Measurements from ENCODE around the gene SNCG. TPM values are rescaled to one million over a fixed set of nuclear protein-coding genes. Genes with fewer than 3 reads are reported as not detected.
A peak's percentile ranks its signal among the peaks of the same experiment; 100 is the strongest.
"Not testable (repeated sequence)": the region's sequence is repeated elsewhere in the genome, so short reads cannot be mapped to it uniquely, and the experiment has no call there.

Gene SNCG
- total RNA-seq, 1 donor from 2014 or later, result not detected

GRCh38 chr10:86968271-86968993 is 10.0 kb downstream of the SNCG start, which contains the start of gene ADIRF:
Gene ADIRF, plus strand, starts transcription at chr10:86968482. Its CDS starts 63 bp downstream, at chr10:86968545.
- H3K4me3 Mint-ChIP-seq (ENCODE audit: low read depth), result no peak within 1 kb of the TSS
- H3K36me3 Mint-ChIP-seq (ENCODE audit: low read depth), result no peaks in the 10 kb centered on the region
- no peak within 1 kb of the TSS for H3K27ac Mint-ChIP-seq
- intact Hi-C loops (cut with micrococcal nuclease), result no loop called here
- H3K4me1 Mint-ChIP-seq (ENCODE audit: low read depth), result peaks cover 22% of the 10 kb centered on the region
- DNase-seq (ENCODE audit: low spot score), result no peak
- no peaks in the 10 kb centered on the region for H3K9me3 Mint-ChIP-seq
- H3K27me3 Mint-ChIP-seq (ENCODE audit: low read depth), result peaks cover 28% of the 10 kb centered on the region

DNA sequence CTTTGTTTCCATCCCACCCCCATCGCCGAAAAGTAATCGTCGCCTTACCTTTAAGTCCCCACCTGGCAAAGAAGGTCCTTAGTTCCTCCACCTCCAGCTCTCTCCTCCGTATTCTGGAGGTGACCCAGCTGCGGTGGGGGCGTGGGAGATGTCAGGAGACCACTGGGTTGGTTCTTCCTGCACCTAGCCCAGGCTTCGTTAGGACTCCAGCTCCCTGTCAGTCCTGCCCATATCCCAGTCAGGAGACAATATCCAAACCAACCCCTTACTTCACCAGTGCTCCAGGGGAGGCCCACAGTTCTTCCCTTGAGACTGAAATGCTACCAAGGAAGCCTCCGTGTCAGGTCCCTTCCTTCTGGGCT is 10.6 kb downstream of the SNCG start:
- peak; percentile 7 for DNase-seq (ENCODE audit: low spot score)
- H3K27ac Mint-ChIP-seq, result no peak overlapping the region

DNA sequence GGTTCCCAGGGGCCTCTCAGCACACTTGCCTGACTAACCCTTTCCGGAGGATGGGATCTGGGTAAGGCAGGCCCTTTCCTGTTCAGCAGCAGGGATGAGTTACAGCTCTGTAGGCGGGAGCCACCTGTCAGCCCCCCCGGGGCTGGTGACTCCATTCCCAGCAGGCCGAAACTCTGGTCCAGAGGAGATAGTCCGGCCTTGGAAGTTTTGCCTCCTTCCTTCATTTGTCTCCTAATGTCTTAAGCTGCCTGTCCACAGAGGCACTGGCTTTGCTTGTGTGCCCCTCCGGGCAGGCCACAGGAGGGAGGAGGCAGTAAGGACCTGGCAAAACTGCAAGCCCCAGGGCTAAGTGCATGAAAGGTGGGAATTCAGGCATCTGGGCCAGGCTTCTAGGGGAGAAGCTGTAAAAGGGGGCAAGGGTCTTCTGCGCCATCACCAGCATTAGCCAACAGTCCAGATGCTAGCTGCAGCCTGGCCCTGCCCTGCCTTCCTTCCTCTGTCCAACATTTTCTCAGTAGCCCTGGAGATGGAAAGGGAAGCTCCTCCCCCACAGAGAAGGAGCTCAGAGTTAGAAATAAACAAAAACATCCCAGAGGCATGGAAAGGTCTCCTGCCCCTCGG is 11.1 kb downstream of the SNCG start:
- H3K27me3 Mint-ChIP-seq (ENCODE audit: low read depth), result peaks cover 31% of the 10 kb centered on the region
- no peaks in the 10 kb centered on the region for H3K36me3 Mint-ChIP-seq (ENCODE audit: low read depth)
- no peak for DNase-seq (ENCODE audit: low spot score)
- no peaks in the 10 kb centered on the region for H3K9me3 Mint-ChIP-seq
- H3K27ac Mint-ChIP-seq, result no peak overlapping the region
- H3K4me3 Mint-ChIP-seq (ENCODE audit: low read depth), result no peak overlapping the region
- intact Hi-C loops (cut with micrococcal nuclease), result loop anchor here (2.0 to 10.0 kb wide), 2 partner anchors 125 to 535 kb away; partner anchors contain the start of genes GLUD1, MINPP1 and SHLD2
- peaks cover 22% of the 10 kb centered on the region for H3K4me1 Mint-ChIP-seq (ENCODE audit: low read depth)

More for the DNA sequence above, 10.6 kb downstream of the SNCG start:
- no peaks in the 10 kb centered on the region for H3K9me3 Mint-ChIP-seq
- H3K27me3 Mint-ChIP-seq (ENCODE audit: low read depth), result peaks cover 28% of the 10 kb centered on the region
- H3K36me3 Mint-ChIP-seq (ENCODE audit: low read depth), result no peaks in the 10 kb centered on the region
- peaks cover 22% of the 10 kb centered on the region for H3K4me1 Mint-ChIP-seq (ENCODE audit: low read depth)
- no peak overlapping the region for H3K4me3 Mint-ChIP-seq (ENCODE audit: low read depth)
- intact Hi-C loops (cut with micrococcal nuclease), result no loop called here

GRCh38 chr10:86970162-86970981 is 12.0 kb downstream of the SNCG start:
- peak overlapping the region; percentile 63 for H3K4me3 Mint-ChIP-seq (ENCODE audit: low read depth)
- intact Hi-C loops (cut with micrococcal nuclease), result loop anchor here (2.0 to 10.0 kb wide), 2 partner anchors 124 to 534 kb away; partner anchors contain the start of genes GLUD1, MINPP1 and SHLD2
- H3K27me3 Mint-ChIP-seq (ENCODE audit: low read depth), result peaks cover 32% of the 10 kb centered on the region
- peaks cover 22% of the 10 kb centered on the region for H3K4me1 Mint-ChIP-seq (ENCODE audit: low read depth)
- H3K36me3 Mint-ChIP-seq (ENCODE audit: low read depth), result no peaks in the 10 kb centered on the region
- H3K27ac Mint-ChIP-seq, result no peak overlapping the region
- no peaks in the 10 kb centered on the region for H3K9me3 Mint-ChIP-seq
- no peak for DNase-seq (ENCODE audit: low spot score)

DNA sequence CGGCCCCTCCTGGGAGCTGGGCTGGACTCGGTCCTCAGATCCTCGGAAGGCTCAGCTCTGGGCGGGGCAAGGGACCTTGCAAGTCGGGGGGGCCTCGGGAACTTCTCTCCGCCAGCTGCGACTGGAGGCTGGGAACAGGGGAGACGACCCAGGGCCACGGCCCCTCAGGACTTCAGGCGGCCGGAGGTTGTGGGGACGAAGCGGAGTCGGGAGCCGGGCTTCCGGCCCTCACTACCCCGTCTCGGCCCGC is 12.5 kb downstream of the SNCG start:
- Mint-ChIP-seq H3K9me3 (no peaks in the 10 kb centered on the region), H3K27me3 (ENCODE audit: low read depth) (peaks cover 32% of the 10 kb centered on the region), H3K27ac (no peak overlapping the region), H3K4me1 (ENCODE audit: low read depth) (peaks cover 18% of the 10 kb centered on the region), H3K36me3 (ENCODE audit: low read depth) (no peaks in the 10 kb centered on the region), H3K4me3 (ENCODE audit: low read depth) (peak overlapping the region; percentile 63)
- no peak for DNase-seq (ENCODE audit: low spot score)
- intact Hi-C loops (cut with micrococcal nuclease), result loop anchor here (2.0 to 10.0 kb wide), 2 partner anchors 124 to 534 kb away; partner anchors contain the start of genes GLUD1, MINPP1 and SHLD2

- H3K4me1 Mint-ChIP-seq (ENCODE audit: low read depth), result peaks cover 13% of the 10 kb centered on the region
- peak overlapping the region; percentile 33 for H3K27ac Mint-ChIP-seq
- no peaks in the 10 kb centered on the region for H3K9me3 Mint-ChIP-seq
- intact Hi-C loops (cut with micrococcal nuclease), result loop anchor here (2.0 to 10.0 kb wide), 2 partner anchors 123 to 533 kb away; partner anchors contain the start of genes GLUD1, MINPP1 and SHLD2
- peaks cover 32% of the 10 kb centered on the region for H3K27me3 Mint-ChIP-seq (ENCODE audit: low read depth)
- peak overlapping the region; percentile 74 for H3K4me3 Mint-ChIP-seq (ENCODE audit: low read depth)
- DNase-seq (ENCODE audit: low spot score), result peak; percentile 76
- no peaks in the 10 kb centered on the region for H3K36me3 Mint-ChIP-seq (ENCODE audit: low read depth)
Measured at GRCh38 chr10:86971232-86971991, 13.0 kb downstream of the SNCG start.

GRCh38 chr10:86972613-86973380 is 14.4 kb downstream of the SNCG start:
- H3K4me1 Mint-ChIP-seq (ENCODE audit: low read depth), result peaks cover 8% of the 10 kb centered on the region
- H3K27ac Mint-ChIP-seq, result peak overlapping the region; percentile 1
- intact Hi-C loops (cut with micrococcal nuclease), result loop anchor here (10.0 kb wide), 1 partner anchor 532 kb away; the partner anchor contains the start of gene MINPP1
- peak overlapping the region; percentile 27 for H3K4me3 Mint-ChIP-seq (ENCODE audit: low read depth)
- H3K27me3 Mint-ChIP-seq (ENCODE audit: low read depth), result peaks cover 31% of the 10 kb centered on the region
- no peak for DNase-seq (ENCODE audit: low spot score)
- H3K36me3 Mint-ChIP-seq (ENCODE audit: low read depth), result no peaks in the 10 kb centered on the region
- H3K9me3 Mint-ChIP-seq, result no peaks in the 10 kb centered on the region

- intact Hi-C loops (cut with micrococcal nuclease), result loop anchor here (10.0 kb wide), 1 partner anchor 530 kb away; the partner anchor contains the start of gene MINPP1
- no peaks in the 10 kb centered on the region for H3K36me3 Mint-ChIP-seq (ENCODE audit: low read depth)
- H3K4me1 Mint-ChIP-seq (ENCODE audit: low read depth), result peaks cover 8% of the 10 kb centered on the region
- H3K4me3 Mint-ChIP-seq (ENCODE audit: low read depth), result no peak overlapping the region
- H3K27me3 Mint-ChIP-seq (ENCODE audit: low read depth), result peaks cover 24% of the 10 kb centered on the region
- no peak for DNase-seq (ENCODE audit: low spot score)
- no peak overlapping the region for H3K27ac Mint-ChIP-seq
- no peaks in the 10 kb centered on the region for H3K9me3 Mint-ChIP-seq
Measured at GRCh38 chr10:86974484-86974883, 16.1 kb downstream of the SNCG start.

DNA sequence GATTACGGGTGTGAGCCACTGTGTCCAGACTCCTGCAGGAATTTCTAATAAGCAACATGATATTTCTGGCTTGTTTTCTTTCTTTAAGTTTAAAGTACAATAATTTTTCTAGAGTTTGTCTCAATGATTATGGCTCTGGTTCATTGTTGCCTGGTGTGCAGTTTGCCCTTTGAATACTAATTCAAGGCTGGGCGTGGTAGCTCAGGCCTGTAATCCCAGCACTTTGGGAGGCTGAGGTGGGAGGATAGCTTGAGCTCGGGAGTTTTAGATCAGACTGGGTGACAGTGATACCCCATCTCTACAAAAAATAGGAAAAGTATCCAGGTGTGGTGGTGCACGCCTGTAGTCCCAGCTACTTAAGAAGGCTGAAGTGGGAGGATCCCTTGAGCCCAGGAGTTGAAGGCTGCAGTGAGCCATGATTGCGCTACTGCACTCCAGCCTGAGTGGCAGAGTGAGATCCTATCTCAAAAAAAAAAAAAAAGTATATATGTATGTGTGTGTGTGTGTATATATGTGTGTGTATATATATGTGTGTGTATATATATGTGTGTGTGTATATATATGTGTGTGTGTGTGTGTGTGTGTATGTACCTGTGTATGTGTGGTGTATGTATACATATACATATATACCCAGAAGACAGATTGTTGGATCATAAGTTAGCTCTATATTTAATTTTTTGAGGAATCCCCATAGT is 18.1 kb downstream of the SNCG start:
- Mint-ChIP-seq H3K27ac (no peak overlapping the region), H3K4me3 (ENCODE audit: low read depth) (no peak overlapping the region), H3K9me3 (no peaks in the 10 kb centered on the region), H3K36me3 (ENCODE audit: low read depth) (no peaks in the 10 kb centered on the region), H3K27me3 (ENCODE audit: low read depth) (peaks cover 18% of the 10 kb centered on the region), H3K4me1 (ENCODE audit: low read depth) (peaks cover 4% of the 10 kb centered on the region)
- intact Hi-C loops (cut with micrococcal nuclease), result loop anchor here (10.0 kb wide), 1 partner anchor 528 kb away; the partner anchor contains the start of gene MINPP1
- no peak for DNase-seq (ENCODE audit: low spot score)

DNA sequence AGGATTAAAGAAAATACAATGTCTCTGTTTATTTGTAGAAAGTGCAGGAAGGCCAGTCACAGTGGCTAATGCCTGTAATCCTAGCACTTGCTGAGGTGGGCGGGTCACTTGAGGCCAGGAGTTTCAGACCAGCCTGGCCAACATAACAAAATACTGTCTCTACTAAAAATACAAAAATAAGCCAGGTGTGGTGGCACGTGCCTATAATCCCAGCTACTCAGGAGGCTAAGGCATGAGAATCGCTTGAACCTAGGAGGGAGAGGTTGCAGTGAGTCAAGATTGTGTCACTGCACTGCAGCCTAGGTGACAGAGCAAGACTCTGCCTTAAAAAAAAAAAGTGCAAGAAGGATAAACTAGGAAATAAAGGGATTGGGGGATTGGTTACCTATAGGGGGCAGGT is 20.1 kb downstream of the SNCG start:
- H3K9me3 Mint-ChIP-seq; H3K4me1 Mint-ChIP-seq (ENCODE audit: low read depth); H3K4me3 Mint-ChIP-seq (ENCODE audit: low read depth); DNase-seq (ENCODE audit: low spot score); H3K36me3 Mint-ChIP-seq (ENCODE audit: low read depth); H3K27ac Mint-ChIP-seq: not testable (repeated sequence)
- intact Hi-C loops (cut with micrococcal nuclease), result loop anchor here (10.0 kb wide), 1 partner anchor 526 kb away; the partner anchor contains the start of gene MINPP1
- H3K27me3 Mint-ChIP-seq (ENCODE audit: low read depth), result peaks cover 17% of the 10 kb centered on the region

DNA sequence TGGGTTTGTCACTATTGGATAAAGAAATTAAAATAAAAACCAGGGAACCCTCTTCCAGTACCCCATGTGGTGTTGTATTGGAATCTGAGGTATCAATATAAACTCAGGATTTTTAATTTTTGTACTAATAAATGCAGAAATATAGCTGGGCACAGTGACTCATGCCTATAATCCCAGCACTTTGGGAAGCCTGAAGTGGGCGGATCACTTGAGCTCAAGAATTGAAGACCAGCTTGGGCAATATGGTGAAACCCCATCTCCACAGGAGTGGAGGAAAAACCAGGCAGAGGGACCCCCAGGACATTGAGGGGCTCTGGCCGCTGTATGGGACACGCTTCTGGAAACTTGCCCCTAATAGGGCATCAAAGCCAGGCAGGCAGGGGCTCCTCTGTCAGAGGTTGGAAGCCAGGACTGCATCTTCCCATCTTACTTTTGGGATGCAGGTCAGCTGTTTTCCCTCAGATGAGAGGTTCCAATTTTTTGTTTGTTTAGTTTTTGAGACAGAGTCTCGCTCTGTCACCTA is 21.0 kb downstream of the SNCG start:
- H3K27me3 Mint-ChIP-seq (ENCODE audit: low read depth), result peaks cover 16% of the 10 kb centered on the region
- DNase-seq (ENCODE audit: low spot score), result no peak
- intact Hi-C loops (cut with micrococcal nuclease), result loop anchor here (10.0 kb wide), 1 partner anchor 525 kb away; the partner anchor contains the start of gene MINPP1
- no peak overlapping the region for H3K4me3 Mint-ChIP-seq (ENCODE audit: low read depth)
- H3K4me1 Mint-ChIP-seq (ENCODE audit: low read depth), result no peaks in the 10 kb centered on the region
- no peaks in the 10 kb centered on the region for H3K9me3 Mint-ChIP-seq
- no peaks in the 10 kb centered on the region for H3K36me3 Mint-ChIP-seq (ENCODE audit: low read depth)
- H3K27ac Mint-ChIP-seq, result no peak overlapping the region
